T-cell (primary cell): ENCODE results near the gene FGF1. TPM values are rescaled to one million over a fixed set of nuclear protein-coding genes. Genes with fewer than 3 reads are reported as not detected.

ENCODE experiments used
- ATAC-seq, 4 experiments: fragments of 200-7000 bp in 3 of 4; fragments of 150-1000 bp in 1 of 4; cut with Tn5 transposase; replicated peaks in 1 of 4; 1 replicate in 3 of 4; 2 replicates in 1 of 4; pipeline ENCODE4 v1.10.0; 2021; ENCODE audit warnings: moderate library complexity in 3 of 4, mild to moderate bottlenecking in 2 of 4, moderate number of reproducible peaks in 1 of 4
- CTCF ChIA-PET, 2 donors: fragments of 300-600 bp; sonication (Branson Sonifier 250); formaldehyde crosslinking; loops; one replicate each; lab custom pipeline; 2022; ENCODE audit warnings: antibody characterized with exemption in 2 of 2; lab: Charles Lee
- POLR2A ChIA-PET, 2 donors: fragments of 300-600 bp; sonication (Branson Sonifier 250); formaldehyde crosslinking; loops; one replicate each; lab custom pipeline; 2022; ENCODE audit warnings: antibody characterized with exemption in 2 of 2; lab: Charles Lee
- DNase-seq, 35 experiments: peaks; one replicate each; pipeline versions ENCODE4 v3.0.0 to v3.0.0-alpha.2; 2013 to 2023
- H3K27ac ChIP-seq: one replicate; pipeline ENCODE4 v1.5.1; 2013; ENCODE audit warnings: low read length
- H3K27me3 ChIP-seq, 2 experiments: replicated peaks in 1 of 2; 1 replicate in 1 of 2; 2 replicates in 1 of 2; pipeline versions ENCODE4 v1.6.1 to v1.7.0; 2013; ENCODE audit warnings: low read length in 1 of 2, mixed read lengths in 1 of 2; ENCODE audit not compliant: control insufficient read depth in 2 of 2, insufficient read depth in 2 of 2; ENCODE audit errors: extremely low read depth in 1 of 2
- H3K36me3 ChIP-seq, 2 donors: 1 replicate in 1 of 2; 2 replicates in 1 of 2; pipeline versions ENCODE4 v1.6.1 to v1.7.0; 2013; ENCODE audit warnings: low read length in 1 of 2; ENCODE audit not compliant: control insufficient read depth in 2 of 2, insufficient read depth in 1 of 2; ENCODE audit errors: extremely low read depth in 1 of 2
- H3K4me1 ChIP-seq, 2 experiments: 1 replicate in 1 of 2; 2 replicates in 1 of 2; pipeline versions ENCODE4 v1.6.1 to v1.7.0; 2013; ENCODE audit warnings: low read length in 2 of 2, mixed read lengths in 1 of 2; ENCODE audit not compliant: insufficient read depth in 2 of 2, control insufficient read depth in 1 of 2; ENCODE audit errors: extremely low read depth in 1 of 2
- H3K4me3 ChIP-seq, 2 donors: 1 replicate in 1 of 2; 2 replicates in 1 of 2; pipeline versions ENCODE4 v1.5.1 to v1.7.0; 2013; ENCODE audit warnings: mild to moderate bottlenecking in 2 of 2, low read length in 1 of 2, moderate library complexity in 1 of 2; ENCODE audit not compliant: control insufficient read depth in 1 of 2; ENCODE audit errors: extremely low read depth in 1 of 2
- H3K9me3 ChIP-seq: 2 replicates; pipeline ENCODE4 v1.7.0; 2013
- H3K27ac Mint-ChIP-seq, 2 donors: one replicate each; pipeline ENCODE4 v1.8.0; 2020 to 2021; ENCODE audit warnings: mild to moderate bottlenecking in 2 of 2, mixed read lengths in 2 of 2
- H3K27me3 Mint-ChIP-seq, 2 donors: one replicate each; pipeline ENCODE4 v1.8.0; 2021 to 2022; ENCODE audit warnings: mixed read lengths in 2 of 2
- H3K36me3 Mint-ChIP-seq: one replicate; pipeline ENCODE4 v1.8.0; 2021; ENCODE audit warnings: mixed read lengths
- H3K4me1 Mint-ChIP-seq, 3 donors: one replicate each; pipeline ENCODE4 v1.8.0; 2020 to 2022; ENCODE audit warnings: mixed read lengths in 3 of 3, mild to moderate bottlenecking in 1 of 3
- H3K4me3 Mint-ChIP-seq, 3 donors: one replicate each; pipeline ENCODE4 v1.8.0; 2020 to 2022; ENCODE audit warnings: mild to moderate bottlenecking in 3 of 3, mixed read lengths in 3 of 3, moderate library complexity in 3 of 3
- H3K9me3 Mint-ChIP-seq, 3 donors: one replicate each; pipeline ENCODE4 v1.8.0; 2020 to 2022; ENCODE audit warnings: mixed read lengths in 3 of 3
- WGBS: methylation state at CpG from one replicate; pipeline ENCODE4 v1.1.5; 2013; ENCODE audit warnings: missing lambda C conversion rate; ENCODE audit not compliant: insufficient coverage; 5-methylcytosine and 5-hydroxymethylcytosine counted together
- total RNA-seq, 35 experiments: library from RNA in 6 of 35; stranded (reverse) in 6 of 35; fragments of 120-200 nt in 1 of 35; gene quantifications; one replicate each; pipeline versions ENCODE4 v1.2.1 to v1.2.4 and lab custom pipeline; 2013 to 2026

Gene FGF1
- total RNA-seq, 5 donors from 2014 or later (not counting 1 experiment from before 2014, with no cell fraction given), result not detected

GRCh38 chr5:142619815-142620214 lies 66.1 kb downstream of the FGF1 start:
- Histone ChIP-seq H3K27ac (no peak overlapping the region), H3K4me1 (no peaks in the 10 kb centered on the region), H3K9me3 (no peaks in the 10 kb centered on the region), H3K4me3 (no peak overlapping the region), H3K27me3 (no peaks in the 10 kb centered on the region), H3K36me3 (no peaks in the 10 kb centered on the region)
- ChIA-PET POLR2A (interaction anchor here in 1 of 2 donors (0.6 kb wide), 1 partner anchor 68 kb away, joined by 3 read pairs; no protein-coding TSS in a partner anchor), CTCF (no interaction called here)
- 89% methylated on average over 6 of the region's 11 CpGs for WGBS
- Mint-ChIP-seq H3K27ac (no peak overlapping the region), H3K36me3 (no peaks in the 10 kb centered on the region), H3K4me3 (no peak overlapping the region), H3K4me1 (no peaks in the 10 kb centered on the region), H3K9me3 (no peaks in the 10 kb centered on the region), H3K27me3 (peaks cover 0 to 1% of the 10 kb centered on the region in 2 donors)
- DNase-seq (no peak), ATAC-seq (no peak)

- no peaks in the 10 kb centered on the region for H3K36me3 Mint-ChIP-seq
- WGBS, result 71% methylated on average over 2 of the region's 6 CpGs
- no peaks in the 10 kb centered on the region for H3K36me3 ChIP-seq
- no peaks in the 10 kb centered on the region for H3K9me3 ChIP-seq
- no peak overlapping the region for H3K4me3 Mint-ChIP-seq
- H3K27ac ChIP-seq, result no peak overlapping the region
- H3K4me1 Mint-ChIP-seq, result no peaks in the 10 kb centered on the region
- H3K4me3 ChIP-seq, result no peak overlapping the region
- H3K27me3 ChIP-seq, result peaks cover 0 to 4% of the 10 kb centered on the region in 2 experiments
- H3K27ac Mint-ChIP-seq, result no peak overlapping the region
- ChIA-PET CTCF (interaction anchor here in 1 of 2 donors (0.5 kb wide), 1 partner anchor 76 kb away, joined by 3 read pairs; no protein-coding TSS in a partner anchor), POLR2A (no interaction called here)
- ATAC-seq (no peak), DNase-seq (no peak)
- H3K4me1 ChIP-seq, result no peaks in the 10 kb centered on the region
- H3K27me3 Mint-ChIP-seq, result peaks cover 0 to 1% of the 10 kb centered on the region in 2 donors
- H3K9me3 Mint-ChIP-seq, result no peaks in the 10 kb centered on the region
Measured at GRCh38 chr5:142618130-142618523, 67.8 kb downstream of the FGF1 start.

DNA sequence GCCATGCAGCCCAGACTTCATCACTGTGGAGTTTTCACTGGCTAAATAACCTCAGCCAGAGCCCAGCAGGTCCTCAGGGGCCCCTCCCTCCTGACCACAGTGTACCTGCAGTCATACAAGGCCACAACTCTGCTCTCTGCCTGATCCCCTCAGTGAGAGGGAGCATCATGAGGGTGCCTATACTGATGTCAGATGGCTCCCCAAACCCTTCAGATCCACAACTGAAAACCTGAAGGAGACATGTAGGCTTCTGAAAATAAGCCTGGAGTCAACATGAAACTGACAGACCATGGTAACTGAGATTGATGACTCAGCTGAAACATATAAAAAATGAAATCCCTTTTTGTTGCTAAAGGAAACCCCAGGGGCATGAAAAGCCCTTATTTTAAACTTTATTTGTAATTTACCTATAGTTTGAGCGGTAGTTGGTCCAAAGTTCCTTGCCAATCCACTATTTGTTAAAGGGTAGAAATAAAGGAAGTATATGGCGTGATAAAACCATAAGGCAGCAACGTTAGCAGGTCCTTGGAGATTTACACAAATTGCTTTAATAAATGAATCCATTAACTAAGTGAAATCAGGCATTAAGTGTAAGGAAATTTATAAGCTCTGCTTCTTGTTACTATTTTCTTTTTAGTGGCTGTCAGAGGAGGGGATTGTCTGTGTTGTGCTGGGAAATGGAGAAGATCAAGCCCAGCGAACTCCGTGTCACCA lies 68.3 kb downstream of the FGF1 start:
- WGBS, result 100% methylated on average over 2 of the region's 5 CpGs
- Histone ChIP-seq H3K4me3 (no peak overlapping the region), H3K9me3 (no peaks in the 10 kb centered on the region), H3K4me1 (no peaks in the 10 kb centered on the region), H3K36me3 (no peaks in the 10 kb centered on the region), H3K27ac (no peak overlapping the region), H3K27me3 (peaks cover 0 to 6% of the 10 kb centered on the region in 2 experiments)
- ATAC-seq (no peak), DNase-seq (no peak)
- no peaks in the 10 kb centered on the region for H3K4me1 Mint-ChIP-seq
- H3K27me3 Mint-ChIP-seq, result peaks cover 0 to 1% of the 10 kb centered on the region in 2 donors
- H3K4me3 Mint-ChIP-seq, result no peak overlapping the region
- CTCF ChIA-PET, result interaction anchor here in 1 of 2 donors (0.5 kb wide), 1 partner anchor 77 kb away, joined by 3 read pairs; no protein-coding TSS in a partner anchor
- no peak overlapping the region for H3K27ac Mint-ChIP-seq
- H3K9me3 Mint-ChIP-seq, result no peaks in the 10 kb centered on the region
- POLR2A ChIA-PET, result no interaction called here
- no peaks in the 10 kb centered on the region for H3K36me3 Mint-ChIP-seq

DNA sequence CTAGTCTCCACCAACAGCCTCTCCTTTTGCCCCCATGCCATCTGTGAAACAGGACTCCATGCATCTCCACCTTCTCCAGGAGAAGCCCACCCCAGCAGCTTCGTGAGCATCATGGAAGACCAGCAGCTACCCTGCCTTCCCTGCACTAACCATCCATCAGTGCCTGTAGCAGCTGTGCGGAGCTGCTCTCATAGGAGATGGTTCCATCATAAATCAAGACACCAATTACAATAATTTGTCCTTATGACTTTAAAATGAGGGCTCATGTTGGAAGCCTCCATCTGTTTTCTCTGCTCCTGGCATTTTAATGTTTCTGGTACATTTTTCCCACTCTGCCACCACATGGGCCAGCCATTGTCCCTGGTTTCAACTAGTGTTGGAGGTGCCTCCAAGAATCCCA lies 69.9 kb downstream of the FGF1 start:
- Mint-ChIP-seq H3K4me3 (no peak overlapping the region), H3K27ac (no peak overlapping the region), H3K4me1 (peaks cover 0 to 3% (median under 1%) of the 10 kb centered on the region in 3 donors), H3K9me3 (no peaks in the 10 kb centered on the region), H3K36me3 (no peaks in the 10 kb centered on the region), H3K27me3 (peaks cover 4 to 8% of the 10 kb centered on the region in 2 donors)
- Histone ChIP-seq H3K36me3 (no peaks in the 10 kb centered on the region), H3K9me3 (no peaks in the 10 kb centered on the region), H3K27ac (no peak overlapping the region), H3K4me1 (no peaks in the 10 kb centered on the region), H3K4me3 (no peak overlapping the region), H3K27me3 (peaks cover 0 to 12% of the 10 kb centered on the region in 2 experiments)
- CTCF ChIA-PET, result no interaction called here
- WGBS, result 67% methylated on average over 2 of the region's 2 CpGs
- ATAC-seq, result no peak
- POLR2A ChIA-PET, result interaction anchor here in 1 of 2 donors (0.6 kb wide), 1 partner anchor 86 kb away, joined by 3 read pairs; no protein-coding TSS in a partner anchor
- DNase-seq, result no peak

DNA sequence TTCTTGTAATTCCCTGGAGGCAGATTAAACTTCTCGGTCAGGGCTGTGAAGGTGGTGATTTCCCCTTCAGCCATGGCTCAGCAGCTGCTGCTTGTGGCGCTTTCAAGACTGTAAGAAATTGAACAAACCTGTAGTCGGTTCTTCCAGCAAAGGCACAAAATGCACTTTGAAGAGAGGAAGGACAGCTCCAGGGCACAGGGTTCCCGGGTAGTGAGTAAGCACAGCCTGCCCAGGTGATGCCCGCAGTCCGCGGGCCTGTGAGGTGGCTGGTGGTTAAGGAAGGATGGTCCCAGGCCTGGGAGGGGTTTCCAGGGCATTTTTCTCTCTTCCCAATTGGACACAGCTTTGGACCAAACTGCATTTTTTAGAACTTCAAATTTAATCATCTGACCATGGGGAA lies 71.8 kb downstream of the FGF1 start:
- peaks cover 0 to 12% of the 10 kb centered on the region in 2 experiments for H3K27me3 ChIP-seq
- no peaks in the 10 kb centered on the region for H3K9me3 ChIP-seq
- H3K27ac Mint-ChIP-seq, result no peak overlapping the region
- no peak overlapping the region for H3K4me3 ChIP-seq
- H3K36me3 Mint-ChIP-seq, result no peaks in the 10 kb centered on the region
- peaks cover 0 to 6% (median 2%) of the 10 kb centered on the region in 3 donors for H3K4me1 Mint-ChIP-seq
- WGBS, result 88% methylated on average over 3 of the region's 7 CpGs
- DNase-seq (no peak), ATAC-seq (no peak)
- no peak overlapping the region for H3K27ac ChIP-seq
- POLR2A ChIA-PET, result no interaction called here
- no peaks in the 10 kb centered on the region for H3K36me3 ChIP-seq
- H3K4me1 ChIP-seq, result no peaks in the 10 kb centered on the region
- no peaks in the 10 kb centered on the region for H3K9me3 Mint-ChIP-seq
- CTCF ChIA-PET, result interaction anchor here in 1 of 2 donors (0.6 kb wide), 1 partner anchor 19 kb away, joined by 5 read pairs; no protein-coding TSS in a partner anchor
- peaks cover 9 to 17% of the 10 kb centered on the region in 2 donors for H3K27me3 Mint-ChIP-seq
- H3K4me3 Mint-ChIP-seq, result no peak overlapping the region

DNA sequence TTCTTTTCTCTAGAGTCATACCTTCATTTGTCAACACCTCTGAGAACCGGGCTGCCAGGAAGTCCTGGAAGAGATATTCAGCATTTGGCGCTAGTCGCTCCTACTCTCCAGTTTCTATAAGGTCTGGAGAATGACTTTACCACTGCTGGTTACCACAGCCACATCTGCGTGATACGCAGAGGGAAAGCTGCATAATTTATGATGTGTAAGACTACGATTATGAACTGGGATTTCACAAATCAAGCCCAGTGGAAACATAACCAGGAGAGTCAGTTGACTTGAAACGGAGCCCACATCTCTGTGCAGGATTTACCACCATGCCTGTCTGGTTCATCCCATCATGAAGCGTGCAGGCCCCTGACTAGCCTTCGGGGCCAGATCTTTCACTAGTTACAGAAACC lies 72.6 kb downstream of the FGF1 start:
- WGBS, result 56% methylated on average over 3 of the region's 9 CpGs
- no peaks in the 10 kb centered on the region for H3K9me3 Mint-ChIP-seq
- no peak for ATAC-seq
- no peak overlapping the region for H3K4me3 Mint-ChIP-seq
- ChIA-PET POLR2A (no interaction called here), CTCF (no interaction called here)
- no peak overlapping the region for H3K27ac ChIP-seq
- peaks cover 0 to 12% of the 10 kb centered on the region in 2 experiments for H3K27me3 ChIP-seq
- H3K27me3 Mint-ChIP-seq, result peaks cover 12 to 17% of the 10 kb centered on the region in 2 donors
- H3K36me3 Mint-ChIP-seq, result no peaks in the 10 kb centered on the region
- H3K4me1 ChIP-seq, result no peaks in the 10 kb centered on the region
- no peak overlapping the region for H3K4me3 ChIP-seq
- H3K36me3 ChIP-seq, result no peaks in the 10 kb centered on the region
- no peaks in the 10 kb centered on the region for H3K9me3 ChIP-seq
- DNase-seq, result no peak
- no peak overlapping the region for H3K27ac Mint-ChIP-seq
- H3K4me1 Mint-ChIP-seq, result peaks cover 0 to 6% (median 2%) of the 10 kb centered on the region in 3 donors
